VCaP (cell line): ENCODE results near the gene PTPRE.

Experiments
- H3K27ac ChIP-seq: fragments of 450-650 bp; 2 replicates; pipeline ENCODE4 v1.5.1; 2017
- TF ChIP-seq, protein P1 (sequence below): fragments of 450-650 bp; conservative IDR thresholded peaks from 2 replicates; pipeline ENCODE4 v1.5.1; 2017; ENCODE audit warnings: mild to moderate bottlenecking, moderate library complexity

PTPRE gene

DNA sequence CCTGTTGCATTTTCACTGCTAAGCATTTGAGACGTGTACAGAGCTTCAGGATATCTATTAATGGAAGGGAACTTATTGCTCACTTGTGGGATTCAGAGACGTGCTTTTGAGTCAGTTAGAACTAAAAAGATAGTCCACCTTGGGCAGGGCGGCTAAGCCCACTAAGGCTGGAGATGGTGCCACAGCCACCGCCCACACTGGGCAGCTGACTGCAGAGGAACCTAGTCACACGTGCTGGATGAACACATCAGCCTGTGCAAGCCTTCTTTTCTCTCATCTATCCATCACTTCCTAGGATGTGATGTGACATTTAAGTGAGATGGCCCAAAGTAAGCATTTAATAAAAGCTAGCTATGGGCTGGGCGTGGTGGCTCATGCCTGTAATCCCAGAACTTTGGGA lies 78.0 kb downstream of the PTPRE start:
- TF ChIP-seq, protein P1, sequence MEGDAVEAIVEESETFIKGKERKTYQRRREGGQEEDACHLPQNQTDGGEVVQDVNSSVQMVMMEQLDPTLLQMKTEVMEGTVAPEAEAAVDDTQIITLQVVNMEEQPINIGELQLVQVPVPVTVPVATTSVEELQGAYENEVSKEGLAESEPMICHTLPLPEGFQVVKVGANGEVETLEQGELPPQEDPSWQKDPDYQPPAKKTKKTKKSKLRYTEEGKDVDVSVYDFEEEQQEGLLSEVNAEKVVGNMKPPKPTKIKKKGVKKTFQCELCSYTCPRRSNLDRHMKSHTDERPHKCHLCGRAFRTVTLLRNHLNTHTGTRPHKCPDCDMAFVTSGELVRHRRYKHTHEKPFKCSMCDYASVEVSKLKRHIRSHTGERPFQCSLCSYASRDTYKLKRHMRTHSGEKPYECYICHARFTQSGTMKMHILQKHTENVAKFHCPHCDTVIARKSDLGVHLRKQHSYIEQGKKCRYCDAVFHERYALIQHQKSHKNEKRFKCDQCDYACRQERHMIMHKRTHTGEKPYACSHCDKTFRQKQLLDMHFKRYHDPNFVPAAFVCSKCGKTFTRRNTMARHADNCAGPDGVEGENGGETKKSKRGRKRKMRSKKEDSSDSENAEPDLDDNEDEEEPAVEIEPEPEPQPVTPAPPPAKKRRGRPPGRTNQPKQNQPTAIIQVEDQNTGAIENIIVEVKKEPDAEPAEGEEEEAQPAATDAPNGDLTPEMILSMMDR: no peak

DNA sequence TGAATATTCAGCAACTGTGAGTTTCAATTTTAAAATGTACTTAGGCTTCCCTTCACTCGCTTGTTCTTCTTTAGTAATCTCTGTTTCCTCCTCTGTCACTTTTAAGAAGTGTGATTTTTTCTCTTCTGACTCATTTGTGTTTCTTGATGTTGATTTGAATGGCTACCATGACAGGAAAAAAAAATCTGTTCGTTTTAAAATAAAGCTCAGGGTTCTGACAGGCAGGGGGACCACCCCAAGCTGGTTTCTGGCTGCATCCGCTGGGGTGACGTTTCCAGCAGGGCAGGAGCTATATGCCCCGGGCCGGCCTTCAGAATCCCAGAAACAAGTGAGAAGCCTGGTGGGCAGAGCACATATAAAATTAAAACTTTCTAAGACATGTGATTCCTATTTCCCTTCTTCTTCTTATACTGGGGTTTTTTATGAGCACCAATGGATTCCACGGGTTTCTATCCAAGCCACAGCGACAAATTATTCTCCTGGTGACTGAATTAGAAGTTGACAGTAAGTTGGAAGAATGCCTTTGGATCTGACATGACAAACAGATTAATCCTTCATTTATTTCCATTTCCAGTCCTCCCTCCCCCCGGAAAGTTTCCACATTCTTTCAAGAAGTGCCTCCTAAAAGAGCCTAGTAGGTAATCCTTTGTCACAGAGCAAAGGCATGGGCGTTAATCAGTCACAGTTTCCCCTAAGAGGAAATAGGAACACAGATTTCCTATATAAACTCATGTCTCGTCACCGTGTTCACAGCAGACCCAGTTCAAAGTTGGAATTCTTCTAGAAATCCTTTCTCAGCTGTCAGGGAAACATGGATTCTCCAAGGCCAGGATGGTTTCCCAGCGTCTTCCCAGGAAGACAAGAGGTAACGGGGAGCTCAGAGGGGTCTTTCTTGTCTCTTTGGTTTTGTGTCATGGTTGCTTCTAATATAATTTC lies 79.9 kb downstream of the PTPRE start:
- TF ChIP-seq, protein P1: no peak

More for the DNA sequence above, 78.0 kb downstream of the PTPRE start:
- no peak overlapping the region for H3K27ac ChIP-seq

DNA sequence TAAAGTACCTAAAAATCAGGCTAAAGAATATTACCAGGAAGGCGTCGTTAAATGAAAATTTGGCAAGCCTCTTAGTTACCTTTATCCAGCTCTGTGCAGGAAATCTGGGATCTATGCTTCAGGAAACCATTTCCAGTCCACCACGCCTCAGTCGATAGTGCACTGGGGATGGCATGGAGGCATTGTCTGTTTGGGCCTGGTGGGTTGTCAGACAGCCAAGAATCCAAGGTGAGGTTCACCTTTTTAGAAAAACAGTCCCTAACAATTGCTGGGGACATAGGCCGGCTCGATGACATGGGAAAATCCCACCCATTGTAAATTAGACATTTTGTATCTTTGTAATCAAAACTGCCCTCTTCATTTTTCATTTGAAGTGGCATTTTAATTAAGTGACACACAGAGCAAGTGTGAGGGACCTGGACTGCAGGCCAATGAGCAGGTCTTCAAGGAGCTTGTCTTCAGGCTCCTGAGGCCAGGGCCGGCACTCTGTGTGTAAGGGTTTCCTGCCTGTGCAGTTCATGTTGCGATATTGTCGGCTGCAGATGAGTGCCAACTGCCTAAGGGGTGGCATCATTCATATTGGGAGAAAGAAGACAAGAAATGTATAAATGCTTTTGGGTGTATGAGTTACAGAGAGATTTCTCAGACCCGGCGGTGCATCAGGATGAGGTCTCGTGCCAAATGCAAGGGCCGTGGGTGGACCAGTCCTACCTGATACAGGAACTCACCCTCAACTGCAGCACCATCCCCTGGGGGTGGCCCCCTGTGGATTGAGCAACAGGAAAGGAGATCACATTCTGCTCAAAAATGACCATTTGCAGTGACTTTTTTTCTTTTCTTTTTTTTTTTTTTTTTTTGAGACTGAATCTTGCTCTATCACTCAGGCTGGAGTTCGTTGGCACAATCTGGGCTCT lies 80.8 kb downstream of the PTPRE start:
- no peak overlapping the region for H3K27ac ChIP-seq
- TF ChIP-seq, protein P1: no peak

More for the DNA sequence above, 79.9 kb downstream of the PTPRE start:
- no peak overlapping the region for H3K27ac ChIP-seq

DNA sequence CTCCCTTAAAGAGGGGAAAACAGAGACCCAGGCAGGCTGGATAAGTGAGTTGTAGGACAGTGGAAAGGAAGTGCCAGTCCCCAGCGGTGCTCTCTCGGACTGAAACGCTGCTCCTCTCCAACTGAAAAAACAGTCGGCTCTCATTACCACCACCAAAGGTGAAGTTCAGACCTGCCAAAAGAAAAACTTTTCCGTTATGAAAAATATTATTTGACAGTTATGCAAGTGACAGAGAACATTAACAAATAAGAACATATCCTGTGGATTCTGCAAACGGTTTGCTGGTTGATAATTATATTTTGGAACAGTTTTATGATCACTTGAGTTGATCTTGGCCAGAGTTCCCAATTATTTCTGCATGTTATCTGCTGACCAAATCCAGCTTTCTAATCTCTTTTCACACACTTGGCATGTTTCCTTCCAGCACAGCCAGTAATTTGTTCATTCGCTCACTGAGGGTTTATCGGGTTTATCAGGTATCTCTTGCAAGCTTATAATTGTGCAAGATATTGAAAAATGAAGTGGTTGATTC lies 82.6 kb downstream of the PTPRE start:
- TF ChIP-seq, protein P1: no peak
- H3K27ac ChIP-seq: peak overlapping the region; percentile 61

DNA sequence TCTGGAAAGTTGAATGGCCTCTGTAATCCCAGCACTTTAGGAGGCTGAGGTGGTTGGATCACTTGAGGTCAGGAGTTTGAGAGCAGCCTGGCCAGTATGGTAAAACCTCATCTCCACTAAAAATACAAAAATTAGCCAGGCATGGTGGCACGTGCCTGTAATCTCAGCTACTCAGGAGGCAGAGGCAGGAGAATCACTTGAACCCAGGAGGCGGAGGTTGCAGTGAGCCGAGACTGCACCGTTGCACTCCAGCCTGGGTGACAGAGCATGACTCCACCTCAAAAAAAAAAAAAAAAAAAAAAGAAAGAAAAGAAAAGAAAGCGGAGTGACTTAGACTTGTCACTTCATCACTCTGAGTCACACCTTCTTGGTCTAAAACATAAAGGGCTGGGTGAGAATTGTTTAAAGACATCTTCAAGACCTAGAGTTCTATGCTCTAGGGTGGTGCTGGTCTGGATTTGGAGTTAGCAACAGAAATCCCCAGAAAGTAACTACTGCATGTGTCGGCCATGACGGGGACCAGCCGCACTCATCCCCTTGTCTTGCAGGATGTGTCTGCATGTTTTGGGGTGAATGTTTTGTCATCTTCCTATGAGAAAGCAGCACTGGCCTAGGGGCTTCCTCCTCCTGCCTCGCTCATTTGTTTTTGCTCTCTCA lies 83.4 kb downstream of the PTPRE start:
- H3K27ac ChIP-seq: peak overlapping the region; percentile 61

DNA sequence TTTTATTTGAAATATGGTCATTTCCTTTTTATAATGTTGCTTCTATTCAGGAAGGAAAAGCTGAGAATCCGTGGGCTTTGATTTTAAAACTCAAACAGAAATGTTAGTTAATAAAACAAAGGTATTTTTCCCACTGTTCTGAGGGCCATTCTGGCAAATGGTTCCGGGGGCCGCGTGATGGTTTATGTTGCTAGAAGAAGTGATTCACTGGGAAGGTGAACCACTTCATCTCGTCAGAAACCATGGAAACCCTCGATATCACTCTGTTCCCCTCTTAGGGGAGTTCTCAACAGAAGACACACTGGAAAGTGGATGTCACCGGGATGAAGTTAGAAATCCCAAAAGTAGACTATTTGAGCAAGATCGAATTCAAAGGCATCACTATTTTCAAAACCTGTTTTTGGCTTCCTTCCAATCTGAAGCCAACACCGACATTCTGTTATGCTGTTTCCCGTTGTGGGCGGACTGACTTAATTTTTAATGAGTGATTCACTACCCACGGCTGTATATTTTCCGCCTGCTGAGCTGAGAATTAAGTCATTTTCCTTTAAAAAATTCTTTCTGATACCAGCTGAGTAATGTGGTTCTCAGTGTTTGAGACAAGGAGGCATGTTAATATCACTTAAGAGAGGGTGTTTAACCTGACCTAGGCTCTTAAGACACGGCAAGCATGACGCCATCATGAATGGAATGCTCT lies 84.1 kb downstream of the PTPRE start:
- TF ChIP-seq, protein P1: no peak
- peak overlapping the region; percentile 61; the same call in 1 of the 2 replicates for H3K27ac ChIP-seq
